ENCODE data around the gene ACTN2.

DNA sequence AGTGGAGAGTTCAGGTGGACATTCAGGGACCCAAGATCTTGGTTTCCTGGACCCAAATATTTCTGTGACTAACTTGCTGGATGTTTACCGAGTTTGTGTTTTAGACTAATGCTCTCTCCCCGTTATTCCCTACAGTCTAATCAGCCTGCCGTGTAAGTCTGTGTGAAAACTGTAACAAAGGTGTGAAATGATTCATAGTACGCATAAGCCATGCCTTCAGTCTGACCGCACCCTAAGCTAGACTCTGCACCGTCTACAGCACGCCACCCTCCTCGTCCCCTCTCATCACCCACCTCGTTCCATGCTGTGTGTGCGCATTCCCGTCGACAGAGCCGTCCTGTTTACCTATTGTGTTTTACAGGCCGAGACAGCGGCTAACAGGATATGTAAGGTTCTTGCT lies 50.5 kb downstream of the ACTN2 start:
- TF ChIP-seq POLR2A (IDR thresholded peaks at IDR 0.05) = no peak
- TF ChIP-seq, protein P1, sequence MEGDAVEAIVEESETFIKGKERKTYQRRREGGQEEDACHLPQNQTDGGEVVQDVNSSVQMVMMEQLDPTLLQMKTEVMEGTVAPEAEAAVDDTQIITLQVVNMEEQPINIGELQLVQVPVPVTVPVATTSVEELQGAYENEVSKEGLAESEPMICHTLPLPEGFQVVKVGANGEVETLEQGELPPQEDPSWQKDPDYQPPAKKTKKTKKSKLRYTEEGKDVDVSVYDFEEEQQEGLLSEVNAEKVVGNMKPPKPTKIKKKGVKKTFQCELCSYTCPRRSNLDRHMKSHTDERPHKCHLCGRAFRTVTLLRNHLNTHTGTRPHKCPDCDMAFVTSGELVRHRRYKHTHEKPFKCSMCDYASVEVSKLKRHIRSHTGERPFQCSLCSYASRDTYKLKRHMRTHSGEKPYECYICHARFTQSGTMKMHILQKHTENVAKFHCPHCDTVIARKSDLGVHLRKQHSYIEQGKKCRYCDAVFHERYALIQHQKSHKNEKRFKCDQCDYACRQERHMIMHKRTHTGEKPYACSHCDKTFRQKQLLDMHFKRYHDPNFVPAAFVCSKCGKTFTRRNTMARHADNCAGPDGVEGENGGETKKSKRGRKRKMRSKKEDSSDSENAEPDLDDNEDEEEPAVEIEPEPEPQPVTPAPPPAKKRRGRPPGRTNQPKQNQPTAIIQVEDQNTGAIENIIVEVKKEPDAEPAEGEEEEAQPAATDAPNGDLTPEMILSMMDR (IDR thresholded peaks at IDR 0.05) = no peak
